Measurements from ENCODE around the gene SH3YL1.
A peak's percentile ranks its signal among the peaks of the same experiment; 100 is the strongest.

The SH3YL1 gene, protein sequence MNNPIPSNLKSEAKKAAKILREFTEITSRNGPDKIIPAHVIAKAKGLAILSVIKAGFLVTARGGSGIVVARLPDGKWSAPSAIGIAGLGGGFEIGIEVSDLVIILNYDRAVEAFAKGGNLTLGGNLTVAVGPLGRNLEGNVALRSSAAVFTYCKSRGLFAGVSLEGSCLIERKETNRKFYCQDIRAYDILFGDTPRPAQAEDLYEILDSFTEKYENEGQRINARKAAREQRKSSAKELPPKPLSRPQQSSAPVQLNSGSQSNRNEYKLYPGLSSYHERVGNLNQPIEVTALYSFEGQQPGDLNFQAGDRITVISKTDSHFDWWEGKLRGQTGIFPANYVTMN

DNA sequence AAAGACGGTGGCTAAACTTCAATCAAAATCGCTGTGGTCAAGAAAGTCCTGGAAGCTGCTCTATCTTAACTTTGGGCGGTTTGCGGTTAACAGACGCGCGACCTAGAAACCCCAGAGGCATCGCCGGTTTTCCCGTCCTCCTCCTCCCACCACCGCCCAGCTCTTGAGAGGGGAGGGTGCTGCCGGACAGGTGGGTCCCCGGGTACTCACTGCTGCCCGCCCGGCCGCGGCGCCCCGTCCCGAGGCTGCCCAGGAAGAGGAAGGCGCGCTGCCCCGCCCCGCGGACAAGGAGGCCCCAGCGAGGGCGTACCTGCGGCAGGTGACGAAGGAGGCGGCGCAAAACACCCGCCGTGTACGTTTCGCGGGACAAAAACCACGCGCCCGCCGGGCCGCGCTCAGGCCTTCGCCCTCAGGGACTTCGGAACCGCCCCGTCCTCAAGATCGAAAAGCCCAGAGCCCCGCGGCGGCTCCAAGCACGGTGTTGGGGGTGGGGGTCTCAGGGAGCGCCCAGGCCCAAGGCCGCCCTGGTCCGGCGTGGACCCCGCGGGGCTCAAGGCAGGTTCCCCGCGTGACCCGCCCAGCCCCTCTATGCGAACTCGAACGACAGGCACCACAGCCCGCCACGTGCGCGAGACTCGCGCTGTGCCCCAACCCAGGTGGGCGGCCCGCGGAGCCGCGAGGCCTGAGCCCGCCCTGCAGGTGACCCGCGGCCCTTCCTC is at the start of gene SH3YL1:
SH3YL1 (minus strand) TSS at position 259 of the 719 bp plus-strand sequence; CDS start at position 211, 48 bp downstream.
- peak; percentile 38 for DNase-seq (ENCODE audit: low read depth, low spot score)

DNA sequence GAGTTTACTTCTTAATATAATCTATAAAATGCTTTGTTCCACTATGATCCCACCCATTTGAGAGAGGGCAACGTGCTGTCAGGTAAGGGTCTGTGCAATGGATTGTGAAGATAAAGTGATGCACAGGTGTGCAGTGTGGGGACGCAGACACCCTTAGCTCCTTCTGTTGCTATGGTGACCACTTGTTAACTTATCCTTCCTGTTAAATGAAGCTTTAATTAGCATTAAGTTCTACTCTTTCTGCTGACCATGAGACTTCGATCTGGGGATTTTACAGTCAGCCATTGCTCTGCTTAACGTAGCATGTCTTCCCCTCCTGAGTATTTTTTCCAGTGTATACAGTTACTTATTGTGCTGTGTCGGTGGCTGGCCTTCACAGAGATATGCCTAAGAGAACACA is 47.2 kb upstream of the SH3YL1 start:
- DNase-seq (ENCODE audit: low read depth, low spot score): no peak

DNA sequence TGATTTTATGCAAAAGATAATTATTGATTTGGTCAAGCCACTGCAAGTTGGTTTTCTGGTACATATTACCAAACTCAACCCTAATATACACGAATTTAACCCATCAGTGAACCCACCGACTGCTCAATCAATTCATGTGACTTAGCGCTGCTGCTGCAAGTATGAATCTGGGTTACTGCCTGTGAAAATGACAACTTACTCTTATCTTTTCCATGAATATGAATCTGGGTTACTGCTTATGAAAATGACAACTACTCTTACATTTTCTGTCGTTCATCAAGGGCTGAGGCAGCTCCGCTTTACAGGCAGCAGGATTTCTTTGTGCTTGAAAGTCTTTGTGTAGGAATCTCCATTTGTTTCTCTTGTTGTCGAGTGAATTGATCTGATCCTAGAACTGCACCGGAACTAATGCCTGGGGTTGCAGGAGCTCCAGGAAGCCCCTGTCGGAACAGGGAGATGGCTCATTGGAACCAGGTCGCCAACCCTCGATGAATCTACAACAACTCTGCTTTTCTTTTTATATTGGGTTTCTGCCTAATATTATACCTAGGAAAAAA is 46.2 kb upstream of the SH3YL1 start:
- no peak for DNase-seq (ENCODE audit: low read depth, low spot score)

DNA sequence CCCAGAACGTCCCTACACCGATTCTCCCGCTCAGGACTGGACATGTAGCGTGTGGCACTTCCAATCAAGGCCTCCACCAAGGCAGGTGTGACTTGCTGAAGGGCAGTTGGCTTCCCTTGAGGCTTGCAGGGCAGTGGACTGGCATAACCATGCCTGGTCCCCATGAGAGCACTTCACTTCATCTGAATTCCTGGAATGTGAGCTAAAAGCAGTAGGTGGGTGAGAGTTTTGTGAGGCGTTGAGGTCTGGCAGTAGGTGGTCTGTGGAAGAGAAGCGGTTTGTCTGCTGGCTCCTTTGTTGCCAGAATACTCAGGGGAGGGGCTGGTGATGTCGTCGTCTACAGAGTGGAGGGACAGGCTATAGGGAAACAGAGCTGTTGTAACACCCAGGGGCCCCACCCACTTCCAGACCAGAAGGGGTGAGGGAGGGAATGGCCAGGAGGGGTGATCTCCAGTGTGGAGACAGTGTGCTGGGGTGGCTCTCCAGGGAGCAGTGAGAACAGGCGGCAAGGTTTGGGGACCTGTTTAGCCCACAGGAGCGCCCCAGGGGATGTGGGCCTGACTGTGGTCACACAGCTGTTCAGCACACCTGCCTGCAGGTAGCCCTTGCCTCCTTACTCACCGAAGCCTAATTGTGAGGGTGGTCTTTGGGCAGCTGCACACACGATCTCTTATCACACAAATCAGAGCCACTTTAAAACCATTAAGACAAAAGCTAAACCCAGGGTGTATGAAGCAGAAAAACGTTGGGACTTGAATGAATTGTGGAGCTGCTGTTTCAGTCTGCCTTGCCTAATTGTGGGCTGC is 45.5 kb upstream of the SH3YL1 start:
- no peak for DNase-seq (ENCODE audit: low read depth, low spot score)

DNA sequence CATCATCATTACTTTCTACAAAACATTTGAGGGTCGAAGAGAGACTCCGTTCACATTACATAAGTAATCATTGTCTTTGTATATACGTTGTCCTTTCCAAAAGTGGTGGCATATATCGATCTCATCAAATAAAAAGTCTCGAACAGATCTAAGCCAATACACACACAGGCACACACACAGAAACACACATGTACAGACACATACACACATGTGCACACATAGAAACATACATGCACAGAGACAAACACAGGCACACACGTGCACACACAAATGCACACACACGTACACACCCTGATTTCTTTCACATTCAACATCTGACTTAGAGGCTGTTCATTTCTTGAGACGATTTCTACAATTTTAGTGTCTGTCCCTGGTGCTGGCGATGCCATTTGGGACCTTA is 41.5 kb upstream of the SH3YL1 start:
- DNase-seq (ENCODE audit: low read depth, low spot score): no peak

DNA sequence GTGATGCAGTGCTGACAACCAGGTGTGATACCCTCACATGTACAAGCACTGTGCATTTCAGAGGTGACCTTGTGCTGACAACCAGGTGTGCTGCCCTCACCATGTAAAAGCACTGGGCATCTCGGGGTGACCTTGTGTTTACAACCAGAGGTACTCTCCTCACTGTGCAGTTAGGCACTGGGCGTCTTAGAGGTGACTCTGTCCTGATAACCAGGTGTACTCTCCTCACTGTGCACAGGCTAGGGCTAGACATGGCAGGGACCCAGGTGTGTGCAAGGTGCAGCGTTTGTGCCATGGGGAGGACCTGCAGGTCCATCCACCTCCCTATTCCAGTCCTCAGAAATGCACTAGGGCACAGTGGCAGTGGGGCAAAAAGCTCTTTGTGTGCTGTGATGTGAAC is 32.5 kb upstream of the SH3YL1 start:
- DNase-seq (ENCODE audit: low read depth, low spot score): no peak

DNA sequence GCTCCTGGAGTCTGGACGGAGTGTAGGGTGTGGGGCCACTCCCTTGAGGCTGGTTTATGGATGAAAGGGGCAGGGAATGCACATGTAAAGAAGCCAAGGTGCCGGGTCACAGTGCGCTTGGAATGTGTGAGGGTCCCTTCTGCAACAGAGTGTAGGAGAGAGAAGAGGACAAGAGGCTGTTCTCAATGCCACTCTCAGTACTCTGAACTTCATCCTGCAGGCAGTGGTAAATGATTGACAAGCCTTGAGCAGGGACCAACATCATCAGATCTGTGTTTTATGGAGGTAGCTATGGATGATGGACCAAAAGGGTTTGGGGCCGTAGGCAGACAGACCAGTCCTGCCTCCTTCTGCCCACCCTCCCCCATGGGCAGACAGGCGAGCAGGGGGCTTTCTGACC is 31.3 kb upstream of the SH3YL1 start:
- DNase-seq (ENCODE audit: low read depth, low spot score): no peak

DNA sequence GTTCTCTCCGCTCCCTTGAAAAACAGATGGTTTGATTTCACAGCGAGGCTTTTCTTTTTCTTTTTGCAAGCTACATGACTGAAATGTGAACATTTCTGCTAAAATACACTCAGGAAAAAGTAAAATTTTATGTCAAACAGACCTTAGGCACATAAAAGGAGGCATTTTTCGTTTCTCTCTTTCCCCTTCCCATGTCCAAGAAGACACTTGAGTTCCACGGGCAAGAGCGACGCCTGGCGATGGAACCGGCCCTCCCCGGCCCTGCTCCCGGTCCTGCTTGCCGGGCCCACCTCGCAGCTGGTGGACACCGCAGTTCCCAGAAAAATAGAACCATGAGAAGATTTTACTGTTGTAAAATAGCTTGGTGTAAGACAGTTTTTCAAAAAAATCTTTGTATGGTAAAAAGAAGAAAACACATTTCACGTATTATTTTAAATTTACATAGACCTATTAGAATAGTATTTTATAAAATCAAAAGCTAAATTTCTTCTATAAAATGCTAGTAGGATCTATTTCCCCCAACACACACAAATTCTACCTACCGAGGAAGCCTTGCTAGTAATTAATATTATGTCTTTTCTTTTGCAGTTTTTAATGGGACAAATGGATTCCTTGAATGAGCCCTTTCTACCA is 26.4 kb upstream of the SH3YL1 start:
- DNase-seq (ENCODE audit: low read depth, low spot score): peak; percentile 86

DNA sequence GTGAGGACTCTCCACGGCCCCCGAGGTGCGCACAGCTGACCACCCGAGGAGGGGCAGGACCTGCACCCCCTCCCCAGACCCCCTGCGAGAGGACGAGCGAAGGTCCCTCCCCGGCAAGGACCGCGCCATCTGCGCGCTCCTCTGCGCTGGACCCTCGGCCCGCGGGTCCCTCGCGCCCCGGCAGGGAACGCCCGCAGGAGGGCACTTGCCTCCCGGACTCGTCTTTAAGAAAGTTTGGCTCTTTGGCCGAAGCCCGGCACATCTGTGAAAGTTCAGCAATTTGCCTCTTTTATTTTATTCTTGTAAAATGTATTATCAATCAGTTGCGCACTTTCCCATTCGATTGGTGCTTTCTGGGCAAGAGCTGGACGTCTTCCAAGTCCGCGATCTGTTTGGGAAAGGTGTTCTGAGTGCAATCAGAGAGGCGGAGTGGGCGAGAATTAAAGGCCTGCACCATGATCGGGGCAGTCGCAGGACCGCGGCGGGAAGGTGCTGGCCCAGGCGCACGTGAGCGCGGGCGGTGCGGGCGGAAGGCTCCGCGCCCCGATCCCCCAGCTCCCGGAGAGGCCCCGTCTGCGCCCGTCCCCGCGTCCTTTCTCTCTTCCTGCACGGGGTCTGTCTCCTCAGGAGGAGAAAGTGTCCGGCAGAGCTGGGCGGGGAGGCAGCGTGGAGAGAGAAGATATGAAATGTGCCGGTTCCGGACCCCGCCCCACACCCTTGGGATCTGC is 25.7 kb upstream of the SH3YL1 start:
- DNase-seq (ENCODE audit: low read depth, low spot score): peak; percentile 44

DNA sequence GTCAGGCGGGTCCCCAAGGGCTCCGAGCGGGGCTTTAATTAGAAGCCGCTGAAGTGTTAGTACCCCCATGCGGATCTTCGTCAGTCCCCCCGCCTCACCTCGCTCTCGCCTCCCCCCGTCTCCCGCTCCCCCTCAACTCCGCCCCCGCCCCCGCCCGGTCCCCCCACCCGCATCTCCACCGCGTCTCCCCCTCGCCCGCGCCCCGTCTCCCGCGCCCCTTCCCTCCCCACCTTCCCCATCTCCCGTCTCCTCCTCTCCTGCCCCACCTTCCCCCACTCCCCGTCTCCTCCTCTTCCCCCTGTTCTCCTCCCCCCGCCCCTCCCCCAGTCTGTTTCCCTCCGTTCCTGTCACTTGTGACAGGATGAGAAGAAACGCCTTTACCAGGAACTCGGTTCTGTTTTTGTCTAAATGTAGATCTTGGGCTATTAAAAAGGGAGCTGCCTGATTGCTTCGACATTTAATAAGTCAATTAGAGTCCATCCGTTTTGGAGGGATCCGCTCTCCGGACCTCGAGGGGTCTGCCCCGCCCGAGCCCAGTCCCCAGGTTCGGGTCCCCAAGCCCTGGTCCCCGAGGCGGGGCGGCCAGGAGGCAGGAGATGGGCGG is 25.0 kb upstream of the SH3YL1 start:
- DNase-seq (ENCODE audit: low read depth, low spot score): no peak

DNA sequence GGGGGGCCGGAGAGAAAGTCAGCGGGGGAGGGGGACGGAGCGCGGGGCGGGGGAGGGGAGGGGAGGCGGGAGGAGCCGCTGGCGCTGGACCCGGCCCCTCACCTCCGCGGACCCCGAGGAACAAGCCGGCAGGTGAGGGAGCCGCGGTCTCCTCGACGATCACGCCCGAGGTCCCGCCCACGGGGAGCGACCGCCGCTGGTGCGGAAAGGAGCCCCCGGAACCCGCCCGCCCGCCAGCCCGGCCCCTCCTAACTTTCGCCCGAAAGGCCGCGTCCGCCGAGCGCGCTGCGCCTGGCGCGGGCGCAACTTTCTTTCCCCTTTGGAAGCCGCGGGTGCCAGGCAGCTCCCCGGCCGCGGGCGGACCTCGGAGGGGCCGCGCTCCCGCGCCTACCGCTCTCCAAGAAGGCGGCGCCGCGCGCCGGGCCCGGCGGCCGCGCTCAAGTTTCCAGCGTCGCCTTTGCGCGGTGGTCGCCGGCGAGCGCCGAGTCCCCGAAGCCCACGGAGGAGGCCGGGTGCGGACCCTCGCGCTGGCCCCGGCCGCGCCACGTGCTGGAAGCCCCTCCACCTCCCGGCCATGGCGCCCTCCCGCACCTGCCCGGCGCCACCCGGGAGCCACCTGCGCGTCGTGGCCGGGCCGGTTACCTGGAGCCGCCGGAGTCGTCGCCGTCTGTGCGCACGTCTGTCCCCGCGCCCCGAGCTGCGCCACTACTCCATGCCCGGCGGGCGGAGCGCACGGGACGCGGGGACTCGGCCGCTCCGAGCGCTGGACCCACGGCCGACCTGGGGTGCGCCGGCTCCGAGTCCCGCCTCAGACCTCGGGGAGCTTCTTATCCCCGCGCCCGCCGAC is 24.3 kb upstream of the SH3YL1 start, which contains the start of gene ALKAL2:
ALKAL2 (minus strand) TSS at position 181 of the 847 bp plus-strand sequence. CDS start 256 bp downstream, outside the sequence.
- DNase-seq (ENCODE audit: low read depth, low spot score): peak; percentile 51

DNA sequence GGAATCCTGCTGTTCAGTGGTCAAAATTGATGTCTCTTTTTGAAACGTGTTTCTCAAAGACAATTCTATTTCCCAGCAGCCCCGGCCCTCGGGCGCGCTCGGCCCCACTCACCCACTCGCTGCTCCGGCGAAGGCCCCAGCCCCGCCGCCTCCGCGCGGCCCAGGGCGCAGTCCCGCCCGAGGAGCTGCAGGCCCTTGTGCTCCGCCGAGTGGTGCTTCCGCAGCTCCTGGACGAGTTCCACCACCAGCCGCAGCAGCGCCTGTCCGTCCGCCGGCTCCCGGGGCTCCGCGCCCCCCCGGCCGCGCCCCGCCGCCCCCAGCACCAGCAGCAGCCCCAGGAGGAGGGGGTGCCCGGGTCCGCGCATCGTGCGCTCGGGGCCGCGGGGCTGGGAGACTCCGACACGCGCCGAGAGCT is 23.6 kb upstream of the SH3YL1 start:
- peak; percentile 65 for DNase-seq (ENCODE audit: low read depth, low spot score)

DNA sequence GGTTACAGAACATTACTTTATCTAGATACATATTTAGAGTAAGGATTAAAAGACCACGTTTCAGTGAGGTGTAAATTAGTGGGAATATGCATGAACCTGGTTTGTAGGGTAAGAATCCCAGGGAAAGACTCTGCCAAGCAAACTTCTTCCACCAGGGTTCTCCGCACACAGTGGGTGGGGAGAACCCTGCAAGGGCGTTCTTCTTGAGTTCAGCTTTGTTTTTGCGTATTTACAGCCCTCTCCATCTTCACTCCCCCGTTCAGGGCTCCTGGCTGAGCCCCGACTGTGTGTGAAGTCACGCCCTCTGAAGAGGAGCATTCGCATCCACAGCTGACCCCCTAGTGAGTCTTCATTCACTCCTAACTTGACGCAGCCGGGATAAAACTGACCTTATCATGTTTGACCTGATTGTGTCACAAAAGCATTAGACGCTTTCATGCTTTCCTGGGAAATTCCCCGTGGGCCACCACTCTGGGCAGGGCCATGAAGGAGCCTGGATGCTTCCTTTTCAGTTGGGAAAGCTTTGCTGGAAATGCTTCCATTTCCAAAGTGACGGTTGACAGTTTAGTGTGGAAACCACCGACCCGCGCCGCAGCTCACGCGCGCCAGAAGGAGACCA is 23.1 kb upstream of the SH3YL1 start:
- DNase-seq (ENCODE audit: low read depth, low spot score): no peak

DNA sequence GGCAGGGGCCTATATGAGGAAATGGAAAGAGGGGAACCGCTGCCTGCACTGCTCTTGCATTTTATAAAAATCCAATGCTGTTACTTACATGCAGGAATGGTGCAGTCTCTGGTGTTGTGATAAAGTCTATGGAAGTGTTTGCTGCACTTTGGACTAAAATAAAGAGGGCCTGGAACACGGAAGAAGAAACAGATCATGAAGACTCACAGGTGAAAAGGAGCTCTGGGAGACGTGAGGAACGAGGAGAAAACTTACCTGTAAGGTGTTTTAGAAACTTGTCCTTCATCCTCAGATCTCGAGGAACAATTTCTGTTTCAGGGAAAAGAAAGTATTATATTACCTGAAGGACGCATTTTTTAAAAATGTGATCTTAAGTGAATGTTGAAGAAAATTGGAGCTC is 22.2 kb upstream of the SH3YL1 start:
- no peak for DNase-seq (ENCODE audit: low read depth, low spot score)

DNA sequence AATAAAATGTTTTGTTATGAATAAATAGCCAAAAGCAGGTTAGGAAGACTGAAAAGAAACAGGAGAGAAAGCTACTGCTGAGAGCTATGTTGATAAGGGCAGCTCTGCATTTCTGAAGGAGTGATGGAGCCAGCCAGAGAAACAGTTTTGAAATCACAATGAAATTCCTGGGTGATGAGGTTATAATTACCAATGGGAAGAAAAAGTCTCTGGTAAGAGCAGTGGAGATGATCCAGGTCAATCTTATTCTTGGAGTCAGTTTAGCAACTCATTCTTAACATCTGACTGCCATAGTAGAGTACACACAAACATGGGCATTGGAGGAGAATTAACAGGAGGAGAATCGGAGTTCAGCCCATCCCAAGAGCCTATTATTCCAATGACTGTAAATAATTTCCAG is 21.7 kb upstream of the SH3YL1 start:
- DNase-seq (ENCODE audit: low read depth, low spot score): peak; percentile 73

DNA sequence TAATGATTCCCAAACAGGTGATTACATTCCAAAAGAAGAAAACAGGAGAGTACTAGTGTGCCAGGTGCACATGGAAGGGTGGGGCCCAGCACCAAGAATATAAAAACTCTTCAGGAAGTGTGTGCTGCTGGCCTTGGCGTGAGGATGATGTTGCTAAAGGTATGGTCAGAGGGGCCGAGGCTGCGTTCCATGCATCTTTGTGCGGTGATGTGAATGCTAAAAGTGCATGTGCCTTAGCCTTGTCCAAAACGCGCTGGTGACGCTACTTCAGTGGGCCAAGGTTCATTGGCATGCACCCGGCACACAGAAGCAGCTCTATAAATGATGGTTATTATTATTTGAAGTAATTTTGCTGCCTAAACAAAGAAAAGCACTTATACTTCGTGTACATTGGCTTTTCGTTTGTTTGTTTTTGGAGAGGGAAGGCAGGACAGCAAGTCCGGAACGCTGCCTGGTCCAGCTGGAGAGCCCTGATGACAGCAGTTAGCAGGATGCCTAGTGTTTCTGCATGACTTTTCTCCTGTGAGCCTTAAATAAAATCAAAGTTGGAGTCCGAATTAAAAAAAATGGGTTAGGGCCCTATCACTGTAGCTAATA is 21.2 kb upstream of the SH3YL1 start:
- no peak for DNase-seq (ENCODE audit: low read depth, low spot score)

DNA sequence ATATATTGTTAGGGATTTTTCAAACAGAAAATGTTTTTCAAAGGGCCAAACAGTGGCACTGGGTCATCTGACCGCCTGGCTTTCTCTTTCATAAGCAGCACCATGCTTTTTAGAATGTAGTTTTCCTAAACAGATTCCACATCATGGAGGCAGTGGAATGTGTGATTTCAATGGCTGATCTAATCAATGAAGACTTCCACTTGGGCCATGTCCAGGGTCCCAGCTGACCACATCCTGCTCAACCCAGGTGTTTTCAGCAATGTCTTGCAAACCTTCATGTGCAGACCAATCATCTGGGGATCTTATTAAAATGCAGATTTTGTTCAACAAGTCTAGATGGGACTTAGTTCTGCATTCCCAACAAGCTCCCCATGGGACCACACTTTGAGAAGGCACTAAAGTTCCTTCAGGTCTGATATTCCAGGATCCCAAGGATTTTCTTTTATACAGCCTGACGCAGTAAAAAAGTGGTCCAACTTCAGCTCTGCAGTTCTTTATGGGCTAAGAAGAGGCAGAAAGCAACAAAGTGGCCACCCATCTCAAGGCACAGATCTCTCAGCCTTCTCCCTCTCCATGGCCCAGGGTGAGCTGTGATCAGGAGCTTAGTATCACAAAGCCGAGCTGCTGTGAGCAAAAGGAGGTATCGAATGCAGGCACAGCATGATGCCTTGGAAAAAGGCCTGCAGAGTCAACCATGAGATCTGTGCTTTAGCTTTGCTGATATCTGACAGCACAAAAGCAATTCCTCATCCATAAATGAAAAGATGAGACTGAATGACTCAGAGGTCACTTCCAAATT is 20.4 kb upstream of the SH3YL1 start:
- DNase-seq (ENCODE audit: low read depth, low spot score): peak; percentile 29

Measured in astrocyte of the hippocampus (primary cell).